IPS DF 19.7 (cell line): ENCODE data around the gene ESF1.
A peak's percentile ranks its signal among the peaks of the same experiment; 100 is the strongest.

ENCODE experiments used
- DNase-seq: peaks from one replicate; pipeline ENCODE4 v3.0.0-alpha.2; 2013; ENCODE audit warnings: low read depth, low spot score

ESF1 gene, protein sequence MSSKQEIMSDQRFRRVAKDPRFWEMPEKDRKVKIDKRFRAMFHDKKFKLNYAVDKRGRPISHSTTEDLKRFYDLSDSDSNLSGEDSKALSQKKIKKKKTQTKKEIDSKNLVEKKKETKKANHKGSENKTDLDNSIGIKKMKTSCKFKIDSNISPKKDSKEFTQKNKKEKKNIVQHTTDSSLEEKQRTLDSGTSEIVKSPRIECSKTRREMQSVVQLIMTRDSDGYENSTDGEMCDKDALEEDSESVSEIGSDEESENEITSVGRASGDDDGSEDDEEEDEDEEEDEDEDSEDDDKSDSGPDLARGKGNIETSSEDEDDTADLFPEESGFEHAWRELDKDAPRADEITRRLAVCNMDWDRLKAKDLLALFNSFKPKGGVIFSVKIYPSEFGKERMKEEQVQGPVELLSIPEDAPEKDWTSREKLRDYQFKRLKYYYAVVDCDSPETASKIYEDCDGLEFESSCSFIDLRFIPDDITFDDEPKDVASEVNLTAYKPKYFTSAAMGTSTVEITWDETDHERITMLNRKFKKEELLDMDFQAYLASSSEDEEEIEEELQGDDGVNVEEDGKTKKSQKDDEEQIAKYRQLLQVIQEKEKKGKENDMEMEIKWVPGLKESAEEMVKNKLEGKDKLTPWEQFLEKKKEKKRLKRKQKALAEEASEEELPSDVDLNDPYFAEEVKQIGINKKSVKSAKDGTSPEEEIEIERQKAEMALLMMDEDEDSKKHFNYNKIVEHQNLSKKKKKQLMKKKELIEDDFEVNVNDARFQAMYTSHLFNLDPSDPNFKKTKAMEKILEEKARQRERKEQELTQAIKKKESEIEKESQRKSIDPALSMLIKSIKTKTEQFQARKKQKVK

DNA sequence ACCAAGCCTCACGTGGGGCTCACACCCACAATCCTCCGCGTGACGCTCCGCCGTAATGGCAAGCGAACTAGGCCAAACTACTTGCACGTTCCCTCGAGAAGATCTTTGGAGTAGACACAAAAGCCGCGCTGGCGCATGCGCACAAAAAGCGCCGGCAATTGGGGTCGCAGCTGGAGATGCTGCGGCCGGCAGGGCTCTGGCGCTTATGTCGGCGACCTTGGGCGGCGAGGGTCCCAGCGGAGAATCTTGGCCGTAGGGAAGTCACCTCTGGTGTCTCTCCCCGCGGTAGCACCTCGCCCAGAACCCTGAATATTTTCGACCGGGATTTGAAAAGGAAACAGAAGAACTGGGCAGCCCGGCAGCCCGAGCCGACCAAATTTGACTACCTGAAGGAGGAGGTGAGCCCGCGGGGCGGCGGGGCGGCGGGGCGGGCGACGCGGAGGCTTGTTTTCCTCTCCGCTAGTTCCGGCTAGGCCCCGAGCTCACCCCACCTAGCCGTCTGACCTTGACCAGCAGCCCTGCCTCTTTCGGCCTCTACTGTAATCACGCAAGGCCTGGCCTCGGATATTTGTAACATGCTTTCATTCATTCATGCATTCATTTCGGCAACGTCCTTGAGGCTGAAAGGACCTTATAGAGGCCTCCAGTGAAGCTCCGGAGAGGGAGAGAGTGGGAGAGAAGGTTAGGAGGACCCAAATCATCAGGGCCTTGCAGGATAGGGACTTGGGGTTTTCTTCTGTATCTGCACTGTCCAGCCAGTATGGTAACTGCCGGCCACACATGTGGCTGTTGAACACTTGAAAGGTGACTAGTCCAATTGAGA, at the start of gene ESF1, which contains the start of gene NDUFAF5:
TSS of gene ESF1 (minus strand) at position 27 of the 823 bp plus-strand sequence. CDS start 1,779 bp downstream, outside the sequence.
TSS of gene NDUFAF5 (plus strand) at position 136 of the 823 bp plus-strand sequence. CDS start at position 177, 41 bp downstream.
- peak; percentile 93 for DNase-seq

DNA sequence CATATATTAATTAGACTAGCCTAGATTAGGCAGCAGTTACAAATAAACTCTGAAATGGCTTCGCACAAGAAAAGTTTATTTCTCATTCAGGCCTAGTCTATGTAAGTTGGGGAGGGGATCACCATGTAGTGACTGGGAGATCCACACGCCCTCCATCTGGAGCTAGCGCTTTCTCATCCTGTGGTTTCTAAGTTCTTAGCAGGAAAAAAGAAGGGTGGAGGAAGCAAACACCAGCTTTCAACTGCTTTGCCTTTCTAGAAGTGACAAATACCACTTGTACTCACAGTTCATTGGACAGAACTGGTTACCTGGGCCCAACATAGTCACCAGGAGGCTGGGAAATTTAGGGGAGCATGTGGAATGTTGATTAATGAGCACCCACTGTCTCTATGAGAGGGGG, 46.8 kb upstream of the ESF1 start:
- no peak for DNase-seq

DNA sequence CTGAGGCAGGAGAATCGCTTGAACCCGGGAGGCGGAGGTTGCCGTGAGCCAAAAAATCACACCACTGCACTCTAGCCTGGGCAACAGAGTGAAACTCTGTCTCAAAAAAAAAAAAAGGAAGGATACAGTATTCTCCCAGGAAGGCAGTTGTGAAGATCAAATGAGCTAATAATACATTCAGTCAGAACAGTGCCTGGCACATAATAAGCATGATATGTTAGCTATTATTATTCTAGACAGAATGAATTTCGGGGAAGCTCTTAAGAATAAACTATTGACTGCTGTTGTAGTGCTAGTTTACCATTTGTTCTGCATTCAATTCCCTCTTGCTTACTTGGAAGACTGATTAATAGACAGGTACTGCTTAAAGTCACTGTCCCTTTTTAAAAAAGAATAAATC, 40.7 kb upstream of the ESF1 start:
- no peak for DNase-seq

DNA sequence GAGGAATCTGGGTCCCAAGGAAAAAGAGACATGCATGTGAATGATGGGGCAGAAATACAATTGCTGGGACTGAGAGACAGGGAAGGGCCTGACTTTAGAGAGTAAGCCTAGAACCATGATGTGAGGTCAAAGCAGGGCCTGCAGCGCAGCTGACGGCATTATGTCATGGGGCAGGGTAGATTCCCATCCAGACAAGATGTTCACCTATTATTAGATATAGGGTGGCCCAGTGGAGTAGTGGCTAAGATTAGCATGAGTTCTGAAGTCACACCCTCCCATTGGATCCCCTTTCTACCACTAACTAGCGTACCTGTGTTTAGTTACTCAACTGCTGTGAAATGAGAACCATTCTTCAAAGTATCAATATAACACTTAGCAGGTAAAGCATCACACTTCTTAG, 39.7 kb upstream of the ESF1 start:
- DNase-seq, result no peak

DNA sequence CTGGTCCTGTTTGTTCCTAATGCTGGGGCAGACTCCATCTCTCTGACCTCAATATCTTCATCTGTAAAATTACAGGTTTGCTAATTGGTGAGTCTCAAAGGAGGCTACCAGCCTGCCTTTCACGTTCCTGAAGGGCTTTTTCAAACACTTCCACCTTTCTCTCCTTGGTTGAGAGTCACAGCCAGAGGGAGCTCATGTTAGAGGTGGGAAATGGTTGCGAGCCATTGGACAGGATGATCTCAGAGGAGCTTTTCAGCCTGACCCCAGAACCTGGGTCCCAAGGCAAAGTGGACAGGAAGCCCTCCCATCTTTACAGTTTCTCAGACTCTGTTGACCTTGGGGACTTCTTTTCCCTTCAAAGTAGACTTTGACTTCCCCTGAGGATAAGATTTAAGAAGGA, 37.7 kb upstream of the ESF1 start:
- DNase-seq, result no peak

DNA sequence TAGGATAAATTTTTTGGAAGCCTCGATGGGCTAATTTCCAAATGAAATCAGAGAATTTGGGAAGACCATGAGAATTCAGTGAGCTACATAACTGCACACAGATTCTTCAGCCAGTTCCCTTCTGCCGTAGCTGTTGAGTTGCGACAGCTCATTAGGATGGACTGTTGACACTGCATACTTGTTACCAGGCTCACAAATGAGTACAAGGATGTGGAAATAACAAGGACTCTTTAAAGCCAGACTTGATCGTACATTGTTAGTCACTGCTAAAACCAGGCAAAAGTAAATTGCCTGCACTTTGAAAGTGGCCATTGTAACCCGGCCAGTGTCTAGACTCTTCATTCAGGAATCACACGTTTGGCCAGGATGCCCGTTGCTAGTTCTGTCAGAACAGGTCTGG, 37.2 kb upstream of the ESF1 start:
- no peak for DNase-seq

DNA sequence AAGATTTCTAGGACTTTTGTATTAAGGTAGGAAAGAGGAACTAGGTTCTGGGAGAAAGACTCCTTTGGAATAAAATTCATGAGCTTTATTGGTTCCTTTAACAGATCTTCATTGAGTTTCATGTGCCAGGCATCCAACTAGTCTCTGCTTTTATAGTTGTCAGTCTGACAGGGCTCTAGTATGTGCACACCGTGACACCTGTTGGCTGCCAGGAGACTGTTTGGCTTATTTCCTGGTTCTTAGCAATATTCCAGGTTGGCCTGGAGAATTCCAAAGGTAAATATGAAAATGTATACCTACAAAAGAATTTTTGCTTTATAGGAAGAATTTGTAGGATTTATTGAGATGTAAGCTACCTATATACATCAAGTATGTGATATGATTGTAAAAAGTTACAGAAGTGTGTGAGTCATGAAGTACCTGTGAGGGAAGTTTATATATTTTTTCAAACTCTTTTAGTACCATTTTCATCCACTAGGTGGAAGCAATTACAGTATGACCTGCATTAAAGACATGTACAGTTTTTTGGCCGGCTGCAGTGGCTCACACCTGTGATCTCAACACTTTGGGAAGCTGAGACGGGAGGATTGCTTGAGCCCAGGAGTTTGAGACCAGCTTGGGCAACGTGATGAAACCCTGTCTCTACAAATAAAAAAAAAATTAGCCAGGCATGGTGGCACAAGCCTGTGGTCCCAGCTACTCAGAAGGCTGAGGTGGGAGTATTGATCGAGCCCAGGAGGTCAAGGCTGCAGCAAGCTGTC, 35.3 kb upstream of the ESF1 start:
- no peak for DNase-seq

DNA sequence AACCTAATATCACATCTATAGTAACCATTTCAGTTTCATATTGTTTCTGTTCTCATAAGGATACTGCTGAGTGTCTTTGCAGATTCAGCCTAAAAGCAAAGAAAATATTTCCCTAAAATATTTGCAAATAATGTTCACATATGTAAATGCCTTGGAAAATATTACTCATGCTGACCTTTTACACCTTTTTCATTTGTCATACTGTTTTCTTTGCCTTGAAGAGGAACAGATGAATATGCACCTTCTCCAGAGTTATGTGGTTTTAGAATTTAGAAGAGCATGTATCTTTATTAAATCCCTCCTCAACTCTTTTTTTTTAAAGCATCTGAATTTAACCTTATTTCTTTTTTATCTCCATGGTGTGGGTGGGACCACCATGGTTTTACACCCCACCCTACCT, 32.6 kb upstream of the ESF1 start:
- no peak for DNase-seq

DNA sequence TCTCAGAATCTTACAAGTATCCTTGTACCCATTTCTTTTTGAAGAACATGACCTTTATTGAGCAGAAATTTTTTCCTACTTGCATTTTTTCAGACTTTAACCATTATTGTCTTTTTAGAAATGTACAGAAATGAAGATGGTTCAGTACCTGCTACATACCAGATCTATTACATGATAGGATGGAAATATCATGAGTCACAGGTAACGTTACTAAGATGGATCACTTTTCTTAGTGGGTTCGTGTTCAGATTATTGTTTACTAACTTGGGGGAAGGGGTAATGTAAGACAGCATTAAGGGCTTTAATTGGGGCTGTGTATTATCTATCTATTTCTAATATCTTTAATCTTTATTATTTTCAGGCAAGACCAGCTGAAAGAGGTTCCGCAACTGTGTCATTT, 32.0 kb upstream of the ESF1 start:
- no peak for DNase-seq

DNA sequence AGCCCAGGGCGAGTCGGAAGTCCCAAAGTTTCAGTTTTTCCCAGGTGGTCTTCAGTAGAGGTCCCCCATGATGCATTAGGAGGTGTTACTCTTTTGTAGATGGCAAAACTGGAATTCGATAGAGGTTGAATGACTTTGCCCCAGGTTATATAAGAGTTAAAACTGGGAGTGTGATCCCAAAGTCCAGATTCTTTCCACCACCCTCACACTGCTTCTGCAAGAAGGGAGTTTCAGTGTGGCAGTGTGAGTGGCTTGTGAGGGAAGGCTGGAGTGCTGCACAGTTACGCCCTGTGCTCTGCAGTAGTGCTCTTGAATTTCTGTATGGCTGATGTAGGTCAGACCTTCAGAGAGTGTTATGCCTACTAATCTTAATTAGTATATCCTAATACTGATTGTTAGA, 30.0 kb upstream of the ESF1 start:
- no peak for DNase-seq

DNA sequence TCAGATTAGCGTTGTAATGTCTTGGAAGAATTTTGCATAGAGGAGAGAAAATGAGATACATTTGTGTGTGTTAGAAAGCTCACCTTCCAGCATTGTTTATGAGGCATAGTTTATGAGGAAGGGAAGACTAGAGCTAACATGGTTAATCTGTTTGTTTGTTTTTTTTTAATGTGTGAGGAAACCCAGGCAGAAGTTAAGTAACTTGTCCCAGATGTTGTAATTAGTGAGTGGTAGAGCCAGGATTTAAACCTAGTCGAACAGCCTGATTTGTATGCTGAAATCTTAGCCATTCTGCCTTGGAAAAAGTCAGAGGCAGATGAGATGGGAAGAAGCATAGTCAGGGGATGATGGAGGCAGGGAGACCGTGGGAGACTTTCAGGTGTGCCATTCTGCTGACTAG, 29.2 kb upstream of the ESF1 start:
- DNase-seq, result no peak

DNA sequence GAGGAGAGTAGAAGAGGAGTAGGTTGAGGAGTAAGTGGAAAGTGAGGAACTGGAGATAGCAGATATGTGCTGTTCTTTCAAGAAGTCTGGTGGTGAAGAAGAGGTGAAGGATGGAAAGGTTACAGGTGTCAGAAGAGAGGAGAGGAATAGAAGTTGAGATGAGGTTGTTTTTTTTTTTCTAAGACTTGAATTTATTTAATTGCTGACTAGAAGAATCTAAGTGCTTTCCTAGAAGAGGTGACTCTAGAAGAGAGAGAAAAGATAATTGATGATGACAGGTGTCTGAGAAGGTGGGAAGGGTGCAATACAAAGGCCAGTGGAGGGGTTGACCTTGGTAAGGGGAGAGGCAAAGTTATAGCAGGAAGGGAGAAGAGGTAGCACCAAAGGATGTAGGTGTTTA, 25.7 kb upstream of the ESF1 start:
- no peak for DNase-seq

DNA sequence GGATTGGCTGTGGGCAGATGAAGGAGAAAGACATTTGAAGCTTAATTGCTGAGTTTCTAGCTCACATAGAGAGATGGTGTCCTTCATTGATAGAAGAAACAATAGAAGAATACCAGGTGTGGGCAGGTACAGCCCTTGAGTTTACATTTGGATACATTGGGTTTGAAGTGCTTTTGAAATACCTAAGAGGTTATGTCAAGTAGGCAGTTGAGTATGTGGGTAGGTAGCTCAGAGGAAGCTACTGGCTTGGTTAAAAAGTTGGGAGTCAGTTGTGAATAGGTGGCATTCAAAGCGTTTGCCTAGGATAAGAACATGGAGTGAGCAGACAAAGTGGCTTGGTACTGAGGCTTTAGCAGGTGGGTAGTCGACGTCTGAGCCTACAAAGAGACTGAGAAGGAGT, 25.1 kb upstream of the ESF1 start:
- no peak for DNase-seq

DNA sequence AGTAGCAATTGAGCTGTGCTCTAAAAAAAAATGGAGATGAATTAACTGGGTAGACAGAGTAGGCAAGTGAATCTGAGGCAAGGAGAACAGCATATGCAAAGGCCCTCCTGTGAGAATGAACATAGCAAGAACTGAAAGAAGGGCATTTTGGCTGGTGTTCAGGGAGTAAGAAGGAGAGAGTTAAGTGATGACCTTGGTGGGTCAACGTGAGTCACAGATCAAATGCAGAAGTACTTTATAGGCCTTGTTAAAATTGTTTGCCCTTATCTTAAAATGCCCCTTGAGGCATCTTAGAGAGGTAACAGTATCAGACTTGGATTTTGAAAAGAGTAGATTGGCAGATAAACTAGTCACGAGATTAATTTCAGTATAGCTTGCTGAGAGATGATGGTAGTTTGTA, 24.7 kb upstream of the ESF1 start:
- DNase-seq, result no peak

DNA sequence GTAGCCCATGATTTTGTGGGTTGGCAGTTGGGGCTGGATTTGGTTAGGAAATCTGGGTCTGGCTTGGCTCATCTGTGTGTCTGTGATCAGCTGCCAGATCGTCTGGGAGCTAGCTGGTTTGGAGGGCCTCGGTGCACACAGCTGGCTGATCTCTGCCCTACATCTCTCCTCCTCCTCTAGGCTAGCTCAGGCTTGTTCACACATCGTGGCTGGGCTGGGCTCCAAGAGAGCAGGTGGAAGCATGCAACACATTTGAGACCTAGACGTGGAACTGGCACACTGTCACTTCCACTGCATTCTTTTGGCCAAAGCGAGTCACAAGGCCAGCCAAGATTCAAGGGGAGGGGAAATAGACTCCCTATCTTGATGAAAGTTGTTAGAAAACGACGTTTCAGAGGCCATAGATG, 16.0 kb upstream of the ESF1 start:
- DNase-seq, result no peak

DNA sequence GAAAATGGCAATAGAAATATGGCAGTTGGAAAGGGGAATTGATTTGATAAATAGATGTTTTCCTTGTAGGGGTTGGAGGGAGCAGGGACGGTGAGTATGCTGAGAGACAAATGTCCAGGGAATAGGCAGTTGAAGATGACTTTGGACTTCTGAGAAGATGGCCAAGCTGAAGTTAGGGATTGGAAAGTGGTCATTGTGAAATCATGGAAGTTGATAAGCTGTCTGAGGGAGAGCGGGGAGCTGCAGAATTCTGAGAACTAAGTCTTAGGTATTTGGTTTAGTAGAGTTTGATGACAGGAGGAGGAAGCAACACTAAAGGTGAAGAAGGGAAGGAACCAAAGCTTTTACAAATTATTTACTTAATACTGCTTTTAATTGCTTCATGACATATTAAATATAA, 15.3 kb upstream of the ESF1 start:
- DNase-seq, result no peak

DNA sequence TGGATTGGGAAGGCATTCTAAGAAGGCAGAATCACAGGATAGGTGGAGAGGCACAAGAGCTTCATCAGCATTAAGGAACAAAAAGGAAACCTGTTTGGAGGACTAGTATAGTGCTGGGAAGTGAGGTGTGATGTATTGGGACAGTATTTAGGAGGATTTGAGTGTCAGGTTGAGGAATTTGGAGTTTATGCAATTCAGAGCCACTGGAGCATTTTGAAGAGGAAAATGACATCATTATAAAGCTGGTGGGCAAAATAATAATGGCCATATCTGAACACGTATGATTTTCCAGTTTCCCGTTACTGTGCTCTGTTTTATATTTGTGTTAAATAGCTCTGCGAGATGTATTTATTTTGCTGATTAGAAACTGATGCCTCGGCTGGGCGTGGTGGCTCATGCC, 14.3 kb upstream of the ESF1 start:
- DNase-seq, result no peak

DNA sequence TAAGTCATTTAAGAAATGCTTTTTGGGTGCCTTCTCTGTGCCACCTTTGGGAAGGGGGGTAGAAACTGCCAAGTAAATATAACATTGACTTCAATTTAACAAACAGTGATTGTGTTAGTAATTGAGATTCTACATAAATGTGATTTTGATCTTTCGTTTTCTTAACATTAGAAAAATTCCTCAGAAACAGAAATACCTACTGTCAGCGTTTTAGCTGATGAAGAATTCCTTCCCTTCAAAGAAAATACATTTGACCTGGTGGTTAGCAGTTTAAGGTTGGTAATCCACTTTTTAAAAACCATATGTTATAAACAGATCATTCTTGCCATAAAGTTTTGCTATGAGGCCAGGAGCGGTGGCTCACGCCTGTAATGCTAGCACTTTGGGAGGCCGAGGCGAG, 9.9 kb upstream of the ESF1 start:
- no peak for DNase-seq

DNA sequence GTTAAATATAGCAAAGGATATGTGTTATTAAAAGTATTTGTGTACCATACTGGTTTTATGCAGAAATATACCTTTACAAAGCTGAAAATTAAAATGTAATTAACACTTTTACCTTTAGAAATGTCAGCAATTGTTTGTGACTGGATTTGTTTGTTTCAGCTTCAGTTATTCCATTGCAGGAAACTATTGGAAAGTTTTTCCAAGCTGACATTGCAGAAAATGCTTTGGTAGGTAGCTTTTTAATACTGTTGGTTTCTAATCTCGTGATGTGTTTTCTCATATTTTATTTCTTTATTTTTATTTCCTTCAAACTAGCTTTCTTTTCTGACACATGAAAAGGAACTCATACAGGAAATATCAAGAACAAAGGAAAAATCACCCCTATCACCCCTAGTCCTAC, 8.3 kb upstream of the ESF1 start:
- no peak for DNase-seq

DNA sequence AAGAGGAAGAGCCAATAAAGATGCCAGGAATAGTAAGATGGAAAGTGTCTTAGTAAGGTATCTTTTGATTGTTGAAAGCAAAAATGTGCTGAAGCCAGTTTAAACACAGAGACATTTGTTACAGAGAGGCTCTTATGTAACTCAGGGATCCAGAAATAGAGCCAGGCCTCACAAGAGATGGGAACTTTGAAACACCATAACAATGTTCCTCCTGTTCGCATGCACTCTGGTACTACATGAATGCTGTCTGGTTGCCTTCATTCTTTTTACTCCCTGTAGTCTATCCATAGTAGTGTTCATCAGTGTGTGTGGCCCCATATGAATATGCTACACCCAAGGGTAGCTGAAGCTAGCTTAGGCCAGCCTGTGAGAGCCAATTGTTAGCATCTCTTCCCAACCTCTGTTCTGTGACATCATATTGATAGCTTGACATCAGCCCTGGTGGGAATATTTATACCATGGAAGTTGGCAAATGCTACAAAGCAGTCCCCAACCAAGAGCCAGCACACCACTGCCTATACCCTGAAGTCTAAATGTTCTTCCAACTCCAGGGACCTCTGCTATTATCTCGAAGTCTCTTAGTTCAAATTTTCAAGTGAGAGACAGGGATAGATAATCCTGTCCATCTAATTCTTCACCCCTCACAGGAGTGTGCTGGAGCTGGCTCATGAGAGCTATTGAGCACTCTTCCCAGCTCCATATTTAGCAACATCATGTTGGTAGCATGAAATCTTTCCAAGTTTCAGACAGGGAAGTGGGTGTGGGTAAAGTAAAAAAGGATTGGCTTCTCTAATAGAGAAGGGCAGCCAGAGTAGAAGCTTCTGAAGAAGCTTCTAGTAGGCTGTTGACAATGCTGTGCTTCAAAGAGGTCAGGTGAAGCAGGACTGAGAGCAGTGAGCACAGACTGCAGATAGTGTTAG, 7.1 kb upstream of the ESF1 start:
- DNase-seq, result no peak
